ENCODE results near the gene KLHL24. TPM values are rescaled to one million over a fixed set of nuclear protein-coding genes. Genes with fewer than 3 reads are reported as not detected.
A peak's percentile ranks its signal among the peaks of the same experiment; 100 is the strongest.

KLHL24 gene
- polyA plus RNA-seq, 1 donor from 2014 or later, result 92.1 TPM

DNA sequence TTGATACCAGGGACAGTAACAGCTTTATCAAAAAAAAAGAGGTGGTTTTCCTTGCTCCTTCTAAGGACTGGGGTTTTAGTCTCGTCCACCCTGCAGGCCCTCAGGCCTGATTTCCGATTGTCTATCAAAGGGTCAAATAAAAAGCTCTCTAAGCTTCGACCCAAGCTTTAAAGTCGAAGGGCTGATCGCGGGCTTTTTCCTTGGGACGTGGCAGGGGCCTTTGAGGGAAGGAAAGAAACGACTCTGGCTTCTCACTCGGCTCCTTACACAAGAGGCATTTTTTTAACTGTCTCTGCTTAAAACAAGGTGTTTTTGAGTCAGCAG is 354 bp upstream of the KLHL24 start:
- no peaks in the 10 kb centered on the region for H3K36me3 ChIP-seq (ENCODE audit: insufficient read depth, low read length)
- H2AFZ ChIP-seq (ENCODE audit: low read depth, low read length), result peak overlapping the region; percentile 94
- H3K79me2 ChIP-seq (replicated peaks; ENCODE audit: insufficient read depth, low read length), result peaks cover 32% of the 10 kb centered on the region
- peak overlapping the region; percentile 99 for H3K4me3 ChIP-seq (ENCODE audit: low read length)
- no peaks in the 10 kb centered on the region for H3K9me2 ChIP-seq (ENCODE audit: insufficient read depth, low read length)
- H3K27ac ChIP-seq (ENCODE audit: low read length), result peak overlapping the region; percentile 99
- no peaks in the 10 kb centered on the region for H3K27me3 ChIP-seq (ENCODE audit: insufficient read depth, low read depth, low read length)
- H3F3A ChIP-seq (ENCODE audit: insufficient read depth, low read length, poor library complexity, severe bottlenecking), result peaks cover 7% of the 10 kb centered on the region
- peaks cover 17% of the 10 kb centered on the region for H4K20me1 ChIP-seq (ENCODE audit: insufficient read depth)
- peak overlapping the region; percentile 100 for H3K9ac ChIP-seq (ENCODE audit: low read length)
- peak overlapping the region; percentile 68 for H3K4me2 ChIP-seq (ENCODE audit: low read length)
- no peaks in the 10 kb centered on the region for H3K9me3 ChIP-seq (ENCODE audit: low read length)
- TF ChIP-seq CTCF (IDR thresholded peaks at IDR 0.05; ENCODE audit: poor library complexity, severe bottlenecking) (no peak), RAD21 (conservative IDR thresholded peaks at IDR 0.05) (no peak), EZH2 (IDR thresholded peaks at IDR 0.05; ENCODE audit: borderline replicate concordance, insufficient read depth, low read length, poor library complexity, severe bottlenecking) (no peak), EP300 (conservative IDR thresholded peaks at IDR 0.05; ENCODE audit: poor library complexity, severe bottlenecking) (no peak), MXI1 (conservative IDR thresholded peaks at IDR 0.05; ENCODE audit: poor library complexity, severe bottlenecking) (no peak), SMC3 (conservative IDR thresholded peaks at IDR 0.05; ENCODE audit: poor library complexity) (no peak), TAF1 (IDR thresholded peaks at IDR 0.05; ENCODE audit: low read depth) (no peak), POLR2AphosphoS5 (IDR thresholded peaks at IDR 0.05) (no peak)

DNA sequence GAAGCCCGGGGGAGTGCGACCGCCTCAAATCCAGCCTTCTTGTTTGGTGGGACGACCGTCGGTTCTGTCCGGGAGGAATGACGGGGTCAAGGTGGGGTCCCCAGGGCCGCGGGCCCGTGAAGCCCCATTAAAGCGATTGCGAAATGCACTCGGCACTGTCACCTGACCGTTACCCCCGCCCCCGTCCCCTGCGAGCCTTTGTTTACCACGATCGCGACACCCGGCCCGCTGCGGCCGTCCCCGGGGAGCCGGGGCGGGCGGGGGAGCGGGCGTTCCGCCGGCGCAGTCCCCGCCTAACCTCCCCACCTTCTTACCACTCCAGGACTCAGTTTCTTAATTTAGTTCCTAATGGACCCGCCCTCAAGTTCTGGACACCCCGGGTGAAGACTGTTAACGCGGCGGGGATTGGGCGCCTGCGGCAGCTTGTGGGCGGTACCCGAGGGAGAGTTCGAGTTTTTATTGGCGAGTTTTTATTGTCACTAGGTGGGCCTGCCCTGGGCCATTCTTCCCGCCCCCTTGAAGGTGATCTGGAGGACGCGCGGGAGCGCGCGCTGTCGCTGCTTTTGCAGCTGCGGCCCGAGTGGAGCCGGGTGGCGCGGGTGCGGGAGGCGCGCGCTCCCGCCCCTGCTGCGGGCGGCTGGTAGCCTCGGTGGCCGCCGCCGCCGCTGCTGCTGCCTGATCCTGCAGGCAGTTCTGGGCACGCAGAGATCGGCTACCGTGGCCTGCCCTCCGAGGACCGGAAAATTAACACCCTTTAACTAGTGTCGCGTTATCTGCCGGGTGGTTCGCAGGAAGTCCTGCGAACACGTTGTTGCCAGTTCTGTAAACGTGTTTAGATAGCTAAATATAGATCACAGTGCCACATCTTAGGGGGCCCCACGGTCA is 1.0 kb downstream of the KLHL24 start:
- Histone ChIP-seq H3K27me3 (ENCODE audit: insufficient read depth, low read depth, low read length) (no peaks in the 10 kb centered on the region), H3K4me3 (ENCODE audit: low read length) (peak overlapping the region; percentile 99), H2AFZ (ENCODE audit: low read depth, low read length) (peak overlapping the region; percentile 80), H3K9ac (ENCODE audit: low read length) (peak overlapping the region; percentile 100), H3K4me2 (ENCODE audit: low read length) (peak overlapping the region; percentile 99), H4K20me1 (ENCODE audit: insufficient read depth) (peaks cover 17% of the 10 kb centered on the region), H3K27ac (ENCODE audit: low read length) (peak overlapping the region; percentile 99), H3K79me2 (replicated peaks; ENCODE audit: insufficient read depth, low read length) (peaks cover 43% of the 10 kb centered on the region), H3K9me3 (ENCODE audit: low read length) (no peaks in the 10 kb centered on the region), H3K9me2 (ENCODE audit: insufficient read depth, low read length) (no peaks in the 10 kb centered on the region), H3F3A (ENCODE audit: insufficient read depth, low read length, poor library complexity, severe bottlenecking) (peaks cover 7% of the 10 kb centered on the region), H3K36me3 (ENCODE audit: insufficient read depth, low read length) (no peaks in the 10 kb centered on the region)
- TF ChIP-seq EZH2 (IDR thresholded peaks at IDR 0.05; ENCODE audit: borderline replicate concordance, insufficient read depth, low read length, poor library complexity, severe bottlenecking), result no peak
- TF ChIP-seq POLR2AphosphoS5 (IDR thresholded peaks at IDR 0.05), result peak; percentile 70
- peak; percentile 48 for TF ChIP-seq RAD21 (conservative IDR thresholded peaks at IDR 0.05)
- peak; percentile 91 for TF ChIP-seq MXI1 (conservative IDR thresholded peaks at IDR 0.05; ENCODE audit: poor library complexity, severe bottlenecking)
- TF ChIP-seq REST (IDR thresholded peaks at IDR 0.05; ENCODE audit: borderline replicate concordance), result peak; percentile 65
- peak; percentile 41 for TF ChIP-seq TAF1 (IDR thresholded peaks at IDR 0.05; ENCODE audit: low read depth)
- peak; percentile 62 for TF ChIP-seq SMC3 (conservative IDR thresholded peaks at IDR 0.05; ENCODE audit: poor library complexity)
- peak; percentile 9 for TF ChIP-seq CTCF (IDR thresholded peaks at IDR 0.05; ENCODE audit: poor library complexity, severe bottlenecking)
- TF ChIP-seq EP300 (conservative IDR thresholded peaks at IDR 0.05; ENCODE audit: poor library complexity, severe bottlenecking), result peak; percentile 53
